K562 (cell line): ENCODE data around the gene LATS2. TPM values are rescaled to one million over a fixed set of nuclear protein-coding genes. Genes with fewer than 3 reads are reported as not detected.

ENCODE experiments used
- ATAC-seq: fragments of 200-7000 bp; cut with Tn5 transposase; 3 replicates; pipeline ENCODE4 v1.9.1; 2020; ENCODE audit warnings: moderate library complexity
- BruUV-seq: library from RNA; stranded (reverse); fragments of 400-500 nt; replicated peaks from 2 replicates; lab custom pipeline; 2021; lab: Mats Ljungman, UMichigan
- CTCF ChIA-PET: fragments of 300-600 bp; formaldehyde crosslinking; extraction: SDS; loops from one replicate; lab custom pipeline; 2021; ENCODE audit warnings: low intra/inter-chr PET ratio; lab: Yijun Ruan, JAX
- POLR2A ChIA-PET: fragments of 300-600, 350-650 bp; sonication (Branson Sonifier 250); formaldehyde crosslinking; extraction: SDS; loops from one replicate; lab custom pipeline; 2021; ENCODE audit warnings: antibody characterized with exemption, inconsistent platforms; lab: Yijun Ruan, JAX
- DNase-seq, 4 experiments: peaks; one replicate each; pipeline versions ENCODE4 v3.0.0 to v3.0.0-alpha.2; 2011 to 2018; ENCODE audit warnings: low spot score in 3 of 4, mixed read lengths in 3 of 4; ENCODE audit errors: extremely low read depth in 1 of 4
- FAIRE-seq: peaks from 2 replicates; lab custom pipeline; 2011; peaks lifted over from hg19 to GRCh38; lab: Jason Lieb, UNC
- H2AFZ ChIP-seq: 2 replicates; pipeline ENCODE4 v1.6.0; 2011; ENCODE audit warnings: low read depth, low read length, control low read depth, inconsistent platforms
- H3K27ac ChIP-seq: fragments of 200-600 bp; 3 replicates; pipeline ENCODE4 v1.8.0; 2011; ENCODE audit warnings: low read depth, mild to moderate bottlenecking, control low read depth, inconsistent platforms, low read length, moderate library complexity, mixed read lengths; ENCODE audit errors: extremely low read depth
- H3K27me3 ChIP-seq, 2 experiments: fragments of 300-600 bp in 1 of 2; 2 replicates in 1 of 2; 3 replicates in 1 of 2; pipeline versions ENCODE4 v1.6.0 to v1.8.0; 2011; ENCODE audit warnings: inconsistent platforms in 2 of 2, low read length in 2 of 2, mild to moderate bottlenecking in 1 of 2, mixed read lengths in 1 of 2, moderate library complexity in 1 of 2; ENCODE audit not compliant: control insufficient read depth in 2 of 2, insufficient read depth in 2 of 2
- H3K36me3 ChIP-seq: fragments of 300-600 bp; 3 replicates; pipeline ENCODE4 v1.8.0; 2011; ENCODE audit warnings: mild to moderate bottlenecking, low read length, inconsistent platforms; ENCODE audit not compliant: control insufficient read depth, insufficient read depth
- H3K4me1 ChIP-seq, 2 experiments: fragments of 200-600 bp in 1 of 2; replicated peaks in 1 of 2; 2 replicates in 1 of 2; 3 replicates in 1 of 2; pipeline versions ENCODE4 v1.5.1 to v1.8.0; 2011; ENCODE audit warnings: inconsistent platforms in 2 of 2, low read length in 2 of 2, mild to moderate bottlenecking in 1 of 2, mixed read lengths in 1 of 2, moderate library complexity in 1 of 2; ENCODE audit not compliant: control insufficient read depth in 2 of 2, insufficient read depth in 2 of 2
- H3K4me2 ChIP-seq: 2 replicates; pipeline ENCODE4 v1.6.1; 2011; ENCODE audit warnings: low read length, control low read depth, inconsistent platforms, mixed read lengths; ENCODE audit not compliant: insufficient read depth
- H3K4me3 ChIP-seq: fragments of 200-600 bp; sonication (generic), shearing (Covaris generic); 2 replicates; pipeline ENCODE4 v1.5.1; 2016; ENCODE audit warnings: control low read depth, inconsistent platforms
- H3K79me2 ChIP-seq: fragments of 200-600 bp; 3 replicates; pipeline ENCODE4 v1.8.0; 2011; ENCODE audit warnings: low read length, inconsistent platforms; ENCODE audit not compliant: control insufficient read depth, insufficient read depth
- H3K9ac ChIP-seq, 2 experiments: 2 replicates each; pipeline versions ENCODE4 v1.6.0 to v1.6.1; 2011; ENCODE audit warnings: low read depth in 2 of 2, low read length in 2 of 2, control low read depth in 1 of 2, inconsistent platforms in 1 of 2, mild to moderate bottlenecking in 1 of 2, mixed read lengths in 1 of 2; ENCODE audit not compliant: insufficient read depth in 1 of 2
- H3K9me1 ChIP-seq: one replicate; pipeline ENCODE4 v1.6.0; 2011; ENCODE audit warnings: inconsistent platforms, mild to moderate bottlenecking, low read length, moderate library complexity; ENCODE audit not compliant: control insufficient read depth, insufficient read depth
- H3K9me3 ChIP-seq: replicated peaks from 2 replicates; pipeline ENCODE4 v1.5.1; 2011; ENCODE audit warnings: low read depth, low read length, inconsistent platforms; ENCODE audit not compliant: control insufficient read depth, insufficient read depth
- H4K20me1 ChIP-seq: replicated peaks from 2 replicates; pipeline ENCODE4 v1.6.1; 2011; ENCODE audit warnings: low read length, inconsistent platforms, mixed read lengths; ENCODE audit not compliant: control insufficient read depth, insufficient read depth
- ATF3 ChIP-seq, 2 experiments: fragments of 450-650 bp in 1 of 2; sonication (generic) in 1 of 2; formaldehyde crosslinking in 1 of 2; IDR thresholded peaks in 1 of 2; conservative IDR thresholded peaks in 1 of 2; 2 replicates each; pipeline versions ENCODE4 v1.6.1 to v1.8.1; 2016 to 2023; ENCODE audit warnings: mild to moderate bottlenecking in 2 of 2, moderate library complexity in 2 of 2, inconsistent platforms in 1 of 2, missing genetic modification reagents in 1 of 2
- CEBPB ChIP-seq: fragments of 450-650 bp; IDR thresholded peaks from 2 replicates; pipeline ENCODE4 v1.6.1; 2016; ENCODE audit warnings: missing genetic modification characterization, missing compliant biosample characterization
- CEBPG ChIP-seq, 3 experiments: fragments of 200-800 bp in 1 of 3; sonication (Bioruptor generic) in 1 of 3; sonication (generic) in 1 of 3; formaldehyde crosslinking in 1 of 3; IDR thresholded peaks in 2 of 3; conservative IDR thresholded peaks in 1 of 3; 2 replicates each; pipeline versions ENCODE4 v1.6.1 to v1.8.0; 2016 to 2022; ENCODE audit warnings: missing compliant biosample characterization in 2 of 3, missing genetic modification characterization in 2 of 3, mild to moderate bottlenecking in 1 of 3, missing genetic modification reagents in 1 of 3
- MAZ ChIP-seq, 2 experiments: fragments of 450-650 bp in 1 of 2; sonication (generic) in 1 of 2; formaldehyde crosslinking; IDR thresholded peaks in 1 of 2; conservative IDR thresholded peaks in 1 of 2; 2 replicates each; pipeline versions ENCODE4 v1.4.0 to v1.5.0; 2020; ENCODE audit warnings: mild to moderate bottlenecking in 1 of 2, missing genetic modification reagents in 1 of 2
- POLR3A ChIP-seq: IDR thresholded peaks from 2 replicates; pipeline ENCODE4 v1.6.1; 2011; ENCODE audit warnings: borderline replicate concordance, mild to moderate bottlenecking, moderate library complexity; ENCODE audit not compliant: insufficient read length, insufficient read depth; ENCODE audit errors: extremely low read depth
- TRIM24 ChIP-seq, 2 experiments: fragments of 450-650 bp; IDR thresholded peaks; 2 replicates each; pipeline ENCODE4 v1.6.1; 2016
- ZKSCAN1 ChIP-seq: fragments of 150-350 bp; IDR thresholded peaks from 2 replicates; pipeline ENCODE4 v1.6.1; 2016; ENCODE audit warnings: low read depth, low read length
- WGBS: fragments of 100-300 bp; shearing (Covaris generic); methylation state at CpG from one replicate; pipeline ENCODE4 v1.1.6; 2016; ENCODE audit warnings: low coverage, mixed read lengths; ENCODE audit not compliant: insufficient coverage; ENCODE audit errors: missing lambda C conversion rate; 5-methylcytosine and 5-hydroxymethylcytosine counted together
- in situ Hi-C: fragments of 300-500 bp; cut with MboI; formaldehyde crosslinking; loops from 4 replicates; pipeline ENCODE4 v1.15.0; 2018; ENCODE audit warnings: inconsistent platforms, mixed read lengths
- intact Hi-C: fragments of 100-400 bp; cut with micrococcal nuclease; formaldehyde crosslinking; loops from 2 replicates; pipeline ENCODE4 v1.14.2; 2022
- polyA plus RNA-seq, 8 experiments: library from polyadenylated mRNA; depleted of rRNA in 4 of 8; stranded (reverse) in 5 of 8; unstranded in 3 of 8; fragments of >200 nt; fragmentation: Nextera tagmentation in 2 of 8; fragmentation: Illumina TruSeq in 1 of 8; extraction: Ambion mirVana in 2 of 8; extraction: Trizol in 1 of 8; gene quantifications; 2 replicates each; pipeline versions ENCODE4 v1.2.1 to v1.2.3, GENCODE V29; 2011 to 2014; ENCODE audit warnings: inconsistent platforms in 1 of 8, missing spikeins in 1 of 8
- total RNA-seq, 7 experiments: library from RNA; depleted of rRNA in 6 of 7; stranded (reverse); fragments of >200 nt in 6 of 7; fragmentation: Illumina TruSeq in 2 of 7; extraction: Trizol in 2 of 7; gene quantifications; 2 replicates each; pipeline versions ENCODE4 v1.2.1 to v1.2.3, GENCODE V29; 2011 to 2021; ENCODE audit warnings: low replicate concordance in 1 of 7

Gene LATS2
- total and polyA plus RNA-seq, 9 of the 15 experiments (the other 6 are each of a cell fraction or from before 2014, with no cell fraction given), result 0.18 to 3.7 (median 0.76) TPM

- 4% methylated on average over 4 of the region's 4 CpGs for WGBS
- Histone ChIP-seq H3K79me2 (no peaks in the 10 kb centered on the region), H3K9me1 (no peaks in the 10 kb centered on the region), H3K9me3 (no peaks in the 10 kb centered on the region), H3K27me3 (peaks cover 0 to 2% of the 10 kb centered on the region in 2 experiments; a peak in 2 of 5 replicates), H2AFZ (no peak overlapping the region), H3K9ac (no peak overlapping the region), H3K36me3 (no peaks in the 10 kb centered on the region), H4K20me1 (no peaks in the 10 kb centered on the region), H3K4me3 (no peak overlapping the region), H3K4me1 (peaks cover 0 to 4% of the 10 kb centered on the region in 2 experiments; a peak in 2 of 5 replicates), H3K4me2 (no peak overlapping the region), H3K27ac (no peak overlapping the region)
- TF ChIP-seq POLR3A, result no peak
- BruUV-seq, result no TSS peak
- in situ Hi-C loops, result no loop called here
- DNase-seq, result no peak
- FAIRE-seq, result no peak
- CTCF ChIA-PET, result no interaction called here
- POLR2A ChIA-PET, result no interaction called here
- intact Hi-C loops, result no loop called here
- ATAC-seq, result no peak
Measured at GRCh38 chr13:21071015-21071414, 9.6 kb upstream of the LATS2 start.

- WGBS, result 10% methylated on average over 6 of the region's 6 CpGs
- H3K9me1 ChIP-seq, result no peaks in the 10 kb centered on the region
- intact Hi-C loops (no loop called here), in situ Hi-C loops (no loop called here)
- no peak overlapping the region for H3K9ac ChIP-seq
- FAIRE-seq, result no peak
- no peaks in the 10 kb centered on the region for H3K36me3 ChIP-seq
- no peak for DNase-seq
- H3K4me1 ChIP-seq, result no peaks in the 10 kb centered on the region; a peak in 1 of 5 replicates
- H3K9me3 ChIP-seq, result no peaks in the 10 kb centered on the region
- ATAC-seq, result no peak
- H3K79me2 ChIP-seq, result no peaks in the 10 kb centered on the region
- H3K27ac ChIP-seq, result no peak overlapping the region
- TF ChIP-seq MAZ (CRISPR knock-in tag; conservative IDR thresholded peaks at IDR 0.05 in 1 of 2, IDR thresholded peaks at IDR 0.05 in 1 of 2) (no peak), ZKSCAN1 (no peak), ATF3 (IDR thresholded peaks at IDR 0.05) (peak; percentile 40; the same call in 1 of the 2 replicates), ATF3 (CRISPR knock-in tag; conservative IDR thresholded peaks at IDR 0.05) (no peak), CEBPB (tag) (peak; percentile 96), TRIM24 (IDR thresholded peaks at IDR 0.05) (peak in 1 of 2 experiments; percentile 34; a peak in 1 of 4 replicates), CEBPG (CRISPR knock-in tag; IDR thresholded peaks at IDR 0.05) (no peak), CEBPG (tag; conservative IDR thresholded peaks at IDR 0.05 in 1 of 2, IDR thresholded peaks at IDR 0.05 in 1 of 2) (peak; percentile 93 to 94)
- peaks cover 0 to 2% of the 10 kb centered on the region in 2 experiments; a peak in 2 of 5 replicates for H3K27me3 ChIP-seq
- no peak overlapping the region for H3K4me3 ChIP-seq
- POLR2A ChIA-PET, result no interaction called here
- H3K4me2 ChIP-seq, result no peak overlapping the region
- no TSS peak for BruUV-seq
- CTCF ChIA-PET, result no interaction called here
- H4K20me1 ChIP-seq, result no peaks in the 10 kb centered on the region
- no peak overlapping the region for H2AFZ ChIP-seq
Measured at GRCh38 chr13:21069561-21070004, 8.2 kb upstream of the LATS2 start.
